H1 (cell line): ENCODE results near the gene ZNF500. TPM values are rescaled to one million over a fixed set of nuclear protein-coding genes. Genes with fewer than 3 reads are reported as not detected.

Source experiments
- ASH2L ChIP-seq: fragments of 200-600, 300-600 bp; sonication (generic); IDR thresholded peaks from one replicate; pipeline ENCODE4 v1.7.1; 2017; ENCODE audit warnings: low read length
- CREB1 ChIP-seq: IDR thresholded peaks from 2 replicates; pipeline ENCODE4 v1.6.1; 2012; ENCODE audit warnings: inconsistent platforms
- GABPA ChIP-seq: IDR thresholded peaks from 2 replicates; pipeline ENCODE4 v1.6.1; 2011; ENCODE audit warnings: mild to moderate bottlenecking, low read length, moderate library complexity, borderline replicate concordance; ENCODE audit not compliant: insufficient read depth
- JUN ChIP-seq: IDR thresholded peaks from 2 replicates; pipeline ENCODE4 v1.6.1; 2011; ENCODE audit warnings: low read depth, mild to moderate bottlenecking, improper control_type of control experiment, low read length
- JUND ChIP-seq: IDR thresholded peaks from 2 replicates; pipeline ENCODE4 v1.6.1; 2011; ENCODE audit warnings: mild to moderate bottlenecking, improper control_type of control experiment, low read length
- KDM4A ChIP-seq: IDR thresholded peaks from one replicate; pipeline ENCODE4 v1.7.1; 2012; ENCODE audit warnings: low read depth, mild to moderate bottlenecking, moderate library complexity, low read length, inconsistent platforms; ENCODE audit not compliant: severe bottlenecking
- RFX5 ChIP-seq: IDR thresholded peaks from 2 replicates; pipeline ENCODE4 v1.6.1; 2011; ENCODE audit warnings: low read depth, low read length, improper control_type of control experiment, borderline replicate concordance
- TAF1 ChIP-seq: IDR thresholded peaks from 2 replicates; pipeline ENCODE4 v1.6.1; 2011; ENCODE audit warnings: mild to moderate bottlenecking, low read depth, low read length
- polyA plus RNA-seq, 7 experiments: library from polyadenylated mRNA; depleted of rRNA in 3 of 7; stranded (reverse) in 5 of 7; unstranded in 2 of 7; fragments of >200 nt in 5 of 7; fragments of 200-250 nt in 2 of 7; gene quantifications; 1 replicate in 5 of 7; 2 replicates in 1 of 7; 4 replicates in 1 of 7; pipeline versions ENCODE4 v1.2.1 to v1.2.3, GENCODE V29; 2011 to 2013; ENCODE audit warnings: missing spikeins in 2 of 7, mixed read lengths in 2 of 7
- total RNA-seq: library from RNA; stranded (reverse); fragmentation: NEBNext Ultra II Directional; extraction: Animal tissue kit (Norgen Biotek cat#: 25700); gene quantifications from 2 replicates; pipeline ENCODE4 v1.2.1, GENCODE V29; 2021
- TF ChIP-seq, protein P1 (sequence below): IDR thresholded peaks from 2 replicates; pipeline ENCODE4 v1.6.1; 2012; ENCODE audit warnings: inconsistent platforms

The ZNF500 gene
- total and polyA plus RNA-seq, 2 of the 8 experiments (the other 6 are each of a cell fraction or from before 2014, with no cell fraction given) = 10.3 to 10.4 TPM

DNA sequence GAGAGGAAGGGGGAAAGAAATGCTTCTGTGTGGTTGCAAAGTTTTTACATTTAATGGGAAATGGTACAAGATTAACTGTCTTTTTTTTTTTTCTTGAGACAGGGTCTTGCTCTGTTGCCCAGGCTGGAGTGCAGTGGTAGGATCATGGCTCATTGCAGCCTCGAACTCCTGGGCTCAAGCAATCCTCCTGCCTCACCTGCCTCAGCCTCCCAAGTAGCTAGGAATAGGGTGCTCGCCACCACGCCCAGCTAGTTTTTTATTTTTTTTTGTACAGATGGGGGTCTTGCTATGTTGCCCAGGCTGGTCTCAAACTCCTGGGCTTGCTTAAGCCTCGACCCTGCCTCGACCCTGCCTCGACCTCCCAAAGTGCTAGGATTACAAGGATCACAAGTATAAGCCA is 39.3 kb upstream of the ZNF500 start (continued):
- TF ChIP-seq GABPA (no peak), JUN (no peak), CREB1 (no peak), ASH2L (no peak), RFX5 (no peak), TAF1 (no peak), KDM4A (no peak), JUND (no peak)
- TF ChIP-seq, protein P1, sequence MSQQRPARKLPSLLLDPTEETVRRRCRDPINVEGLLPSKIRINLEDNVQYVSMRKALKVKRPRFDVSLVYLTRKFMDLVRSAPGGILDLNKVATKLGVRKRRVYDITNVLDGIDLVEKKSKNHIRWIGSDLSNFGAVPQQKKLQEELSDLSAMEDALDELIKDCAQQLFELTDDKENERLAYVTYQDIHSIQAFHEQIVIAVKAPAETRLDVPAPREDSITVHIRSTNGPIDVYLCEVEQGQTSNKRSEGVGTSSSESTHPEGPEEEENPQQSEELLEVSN = no peak
